SK-N-DZ (cell line): ENCODE data around the gene ROR2.
A peak's percentile ranks its signal among the peaks of the same experiment; 100 is the strongest.

Source experiments
- DNase-seq: peaks from one replicate; pipeline ENCODE4 v3.0.0-alpha.2; 2015; ENCODE audit warnings: low spot score

The ROR2 gene

GRCh38 chr9:91746904-91747303, 203.1 kb downstream of the ROR2 start:
- no peak for DNase-seq

- DNase-seq = no peak
Observed at GRCh38 chr9:91746357-91746756, 203.7 kb downstream of the ROR2 start.

- DNase-seq = no peak
Observed at GRCh38 chr9:91744114-91744513, 205.9 kb downstream of the ROR2 start.

GRCh38 chr9:91741522-91741921, 208.5 kb downstream of the ROR2 start:
- DNase-seq = no peak

GRCh38 chr9:91740701-91741100, 209.3 kb downstream of the ROR2 start:
- DNase-seq = no peak

- DNase-seq = no peak
Observed at GRCh38 chr9:91736898-91737601, 213.0 kb downstream of the ROR2 start.

GRCh38 chr9:91736311-91736710, 213.7 kb downstream of the ROR2 start:
- no peak for DNase-seq

GRCh38 chr9:91735049-91735448, 215.0 kb downstream of the ROR2 start:
- DNase-seq = no peak

GRCh38 chr9:91734371-91734981, 215.6 kb downstream of the ROR2 start:
- DNase-seq = peak; percentile 20

GRCh38 chr9:91733006-91733624, 216.9 kb downstream of the ROR2 start:
- DNase-seq = no peak

GRCh38 chr9:91732187-91733005, 217.6 kb downstream of the ROR2 start:
- no peak for DNase-seq

GRCh38 chr9:91730806-91731205, 219.2 kb downstream of the ROR2 start:
- DNase-seq = no peak

- no peak for DNase-seq
Observed at GRCh38 chr9:91729558-91729842, 220.5 kb downstream of the ROR2 start.

- no peak for DNase-seq
Observed at GRCh38 chr9:91727972-91728371, 222.1 kb downstream of the ROR2 start.

- DNase-seq = peak; percentile 32
Observed at GRCh38 chr9:91727316-91727861, 222.6 kb downstream of the ROR2 start.

GRCh38 chr9:91726406-91727100, 223.5 kb downstream of the ROR2 start:
- no peak for DNase-seq

GRCh38 chr9:91725651-91726050, 224.4 kb downstream of the ROR2 start:
- no peak for DNase-seq

GRCh38 chr9:91724609-91725505, 225.2 kb downstream of the ROR2 start:
- no peak for DNase-seq

- no peak for DNase-seq
Observed at GRCh38 chr9:91724068-91724440, 226.0 kb downstream of the ROR2 start.

GRCh38 chr9:91723420-91724067, 226.5 kb downstream of the ROR2 start:
- DNase-seq = no peak
